ENCODE results near the gene C15orf62.

DNA sequence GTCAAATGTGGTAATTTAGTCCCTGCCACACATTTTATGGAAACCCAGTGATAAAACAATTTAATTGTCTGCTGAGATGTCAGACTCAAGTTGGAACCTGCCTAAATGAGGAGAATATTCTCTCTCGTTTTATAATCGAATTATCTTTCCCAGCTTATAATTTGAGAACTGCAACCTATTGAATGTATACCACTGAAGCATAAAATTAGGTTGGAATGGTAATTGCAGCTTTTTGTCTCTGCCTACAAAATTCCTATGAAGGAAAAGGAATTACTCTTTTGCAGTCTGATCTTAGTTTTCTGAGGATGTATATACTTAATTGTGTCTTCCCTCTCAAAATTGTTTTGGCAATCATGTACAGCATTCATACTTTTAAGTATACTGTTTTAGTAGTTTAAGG is 45.9 kb upstream of the C15orf62 start:
- TF ChIP-seq, protein P1, sequence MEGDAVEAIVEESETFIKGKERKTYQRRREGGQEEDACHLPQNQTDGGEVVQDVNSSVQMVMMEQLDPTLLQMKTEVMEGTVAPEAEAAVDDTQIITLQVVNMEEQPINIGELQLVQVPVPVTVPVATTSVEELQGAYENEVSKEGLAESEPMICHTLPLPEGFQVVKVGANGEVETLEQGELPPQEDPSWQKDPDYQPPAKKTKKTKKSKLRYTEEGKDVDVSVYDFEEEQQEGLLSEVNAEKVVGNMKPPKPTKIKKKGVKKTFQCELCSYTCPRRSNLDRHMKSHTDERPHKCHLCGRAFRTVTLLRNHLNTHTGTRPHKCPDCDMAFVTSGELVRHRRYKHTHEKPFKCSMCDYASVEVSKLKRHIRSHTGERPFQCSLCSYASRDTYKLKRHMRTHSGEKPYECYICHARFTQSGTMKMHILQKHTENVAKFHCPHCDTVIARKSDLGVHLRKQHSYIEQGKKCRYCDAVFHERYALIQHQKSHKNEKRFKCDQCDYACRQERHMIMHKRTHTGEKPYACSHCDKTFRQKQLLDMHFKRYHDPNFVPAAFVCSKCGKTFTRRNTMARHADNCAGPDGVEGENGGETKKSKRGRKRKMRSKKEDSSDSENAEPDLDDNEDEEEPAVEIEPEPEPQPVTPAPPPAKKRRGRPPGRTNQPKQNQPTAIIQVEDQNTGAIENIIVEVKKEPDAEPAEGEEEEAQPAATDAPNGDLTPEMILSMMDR (conservative IDR thresholded peaks at IDR 0.05) = no peak
- no peak for TF ChIP-seq ZFX (IDR thresholded peaks at IDR 0.05)
